ENCODE results near the gene RABGAP1L.

Gene RABGAP1L

DNA sequence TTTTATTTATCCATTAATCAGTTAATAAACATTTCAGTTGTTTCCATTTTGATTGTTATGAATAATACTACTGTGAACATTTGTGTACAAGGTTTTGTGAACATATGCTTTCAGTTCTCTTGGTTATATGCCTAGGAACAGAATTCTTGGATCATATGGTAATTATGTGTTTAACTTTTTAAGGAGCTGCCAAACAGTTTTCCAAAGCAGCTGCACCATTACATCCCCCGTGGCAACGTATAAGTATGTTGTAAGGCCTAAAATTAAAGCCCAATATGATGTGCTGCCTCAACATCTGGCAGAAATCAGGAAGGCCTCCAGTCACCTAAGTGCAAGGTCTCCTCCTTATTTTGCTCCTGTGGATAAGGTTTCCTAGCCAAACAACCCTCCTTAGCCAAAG is 604.9 kb downstream of the RABGAP1L start:
- no peak for DNase-seq (ENCODE audit: low spot score)

DNA sequence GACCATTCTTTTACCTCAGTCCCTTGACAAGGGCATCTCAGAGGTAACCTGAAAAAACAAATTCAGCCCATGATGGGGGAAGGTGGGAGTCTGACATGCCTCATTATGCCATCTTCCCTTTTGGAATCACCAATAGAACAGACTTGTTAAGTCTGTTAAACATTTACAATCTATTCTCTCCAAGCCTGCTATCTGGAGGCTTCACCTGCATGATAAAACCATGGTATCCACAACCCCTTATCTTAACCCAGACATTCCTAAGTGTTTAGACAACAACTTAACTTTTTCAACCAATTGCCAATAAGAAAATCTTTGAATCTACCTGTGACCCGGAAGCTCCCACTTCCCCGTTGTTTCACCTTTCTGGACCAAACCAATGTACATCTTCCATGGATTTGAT is 607.4 kb downstream of the RABGAP1L start:
- no peak for DNase-seq (ENCODE audit: low spot score)

- no peak for DNase-seq (ENCODE audit: low spot score)
These were observed 609.2 kb downstream of the RABGAP1L start for GRCh38 chr1:174768516-174768915.

- DNase-seq (ENCODE audit: low spot score): no peak
These were observed 609.6 kb downstream of the RABGAP1L start for GRCh38 chr1:174768949-174769348.

- peak; percentile 14 for DNase-seq (ENCODE audit: low spot score)
These were observed 610.7 kb downstream of the RABGAP1L start for GRCh38 chr1:174769961-174770549.

- no peak for DNase-seq (ENCODE audit: low spot score)
These were observed 616.3 kb downstream of the RABGAP1L start for GRCh38 chr1:174775621-174776020.

DNA sequence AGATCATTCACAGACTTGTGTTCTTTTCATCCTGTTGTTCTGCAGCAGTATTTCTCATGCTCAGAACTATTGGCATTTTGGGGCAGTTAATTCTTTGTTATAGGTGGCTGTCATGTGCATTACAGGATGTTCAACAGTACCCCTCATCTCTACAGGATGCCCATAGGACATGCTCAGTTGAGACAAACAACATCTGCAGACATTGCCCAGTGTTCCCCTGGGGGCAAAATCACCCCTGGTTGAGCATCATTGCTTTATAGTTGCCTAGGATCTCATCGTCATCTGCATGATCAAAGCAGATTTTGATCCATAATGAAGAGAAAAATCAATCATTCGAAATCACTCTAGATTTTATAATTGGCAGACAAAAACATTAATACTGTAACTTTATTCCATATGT is 617.9 kb downstream of the RABGAP1L start:
- no peak for DNase-seq (ENCODE audit: low spot score)

DNA sequence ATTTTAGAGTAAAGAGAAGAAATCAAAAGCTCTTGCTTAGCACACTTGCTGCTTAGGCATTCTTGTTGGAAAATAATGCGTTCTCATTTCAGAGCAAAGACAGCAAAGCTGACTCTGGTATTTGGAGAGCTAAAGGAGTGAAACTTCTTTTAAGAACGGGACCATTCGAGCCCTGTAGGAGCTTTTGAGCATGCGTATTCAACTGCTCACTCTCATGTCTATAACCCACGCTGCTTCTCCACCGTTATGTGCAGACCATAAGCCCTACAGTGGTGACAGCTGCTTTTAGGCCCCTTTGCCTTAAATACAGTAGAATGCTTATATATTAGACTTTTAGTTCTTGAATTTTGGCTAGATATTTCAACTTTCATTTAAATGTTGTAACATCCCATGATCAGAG is 626.2 kb downstream of the RABGAP1L start:
- no peak for DNase-seq (ENCODE audit: low spot score)

DNA sequence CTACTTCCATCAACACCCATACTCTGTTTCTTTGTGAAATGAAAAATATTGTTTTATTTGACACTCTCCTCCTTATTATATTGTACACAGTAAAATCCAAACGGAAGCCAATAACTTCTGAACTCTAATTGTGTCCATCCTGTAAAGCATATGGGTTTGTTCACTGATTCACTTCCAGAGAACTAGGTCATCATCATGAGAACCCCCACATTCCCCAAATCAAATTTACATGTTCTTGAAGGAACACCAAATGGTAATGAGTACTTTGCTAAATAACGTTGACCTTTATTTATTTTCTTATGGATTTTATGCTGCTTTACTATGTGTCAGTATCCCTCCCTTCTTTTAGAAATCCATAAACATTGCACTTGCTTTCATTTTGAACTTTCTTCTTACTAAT is 627.0 kb downstream of the RABGAP1L start:
- no peak for DNase-seq (ENCODE audit: low spot score)

DNA sequence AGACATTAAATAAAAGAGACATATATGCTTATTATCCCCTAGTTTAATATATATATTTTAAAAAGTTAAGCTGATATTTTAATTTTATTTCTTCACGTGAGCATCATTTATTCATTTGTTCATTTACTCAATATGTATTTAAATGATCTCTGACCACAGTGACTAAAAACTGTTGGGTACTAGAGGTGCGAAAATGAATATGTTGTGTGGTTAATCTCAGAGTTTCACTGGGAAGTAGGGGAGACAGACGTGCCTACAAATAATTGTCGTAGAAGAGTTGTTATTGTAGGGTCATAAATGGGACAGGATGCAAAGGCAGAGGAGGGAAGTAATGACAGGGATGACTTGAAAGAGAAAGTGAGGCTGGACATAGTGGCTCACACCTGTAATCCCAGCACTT is 627.4 kb downstream of the RABGAP1L start:
- no peak for DNase-seq (ENCODE audit: low spot score)

DNA sequence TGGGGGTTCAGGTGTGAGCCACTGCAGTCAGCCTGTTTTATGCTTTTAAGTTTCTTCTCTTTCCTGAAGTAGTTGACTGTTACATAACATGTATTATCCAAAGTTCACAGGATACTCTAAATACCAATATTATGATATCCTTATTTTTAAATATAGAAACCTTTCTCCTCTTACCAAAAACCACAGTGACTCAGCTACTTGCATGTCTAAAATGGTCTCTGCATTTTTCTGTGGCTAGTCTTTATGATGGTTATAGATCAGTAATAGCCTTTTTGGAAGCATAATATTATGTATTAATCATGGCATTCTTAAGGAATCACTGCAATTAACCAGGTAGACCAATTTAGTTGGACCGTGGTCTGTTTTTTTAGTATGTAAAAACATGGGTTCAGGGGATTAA is 629.7 kb downstream of the RABGAP1L start:
- DNase-seq (ENCODE audit: low spot score): no peak

DNA sequence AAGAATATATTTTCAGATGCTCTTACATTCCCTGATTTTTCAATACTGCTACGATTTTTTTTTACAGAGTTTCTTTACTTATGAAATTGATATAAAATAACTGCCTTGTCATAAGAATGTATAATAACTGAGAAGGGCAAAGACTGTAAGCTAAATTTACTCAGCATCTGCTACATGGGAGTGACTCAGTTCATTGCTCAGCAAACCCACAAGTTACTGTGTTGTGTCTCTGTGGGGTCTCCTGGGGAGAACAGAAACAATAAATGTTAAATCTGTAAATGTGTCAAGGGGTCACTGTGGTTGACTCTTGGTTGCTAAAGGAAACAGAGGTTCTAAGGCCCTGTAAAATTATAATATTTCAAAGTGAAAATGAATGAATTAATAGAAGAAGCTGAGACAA is 630.1 kb downstream of the RABGAP1L start:
- no peak for DNase-seq (ENCODE audit: low spot score)

DNA sequence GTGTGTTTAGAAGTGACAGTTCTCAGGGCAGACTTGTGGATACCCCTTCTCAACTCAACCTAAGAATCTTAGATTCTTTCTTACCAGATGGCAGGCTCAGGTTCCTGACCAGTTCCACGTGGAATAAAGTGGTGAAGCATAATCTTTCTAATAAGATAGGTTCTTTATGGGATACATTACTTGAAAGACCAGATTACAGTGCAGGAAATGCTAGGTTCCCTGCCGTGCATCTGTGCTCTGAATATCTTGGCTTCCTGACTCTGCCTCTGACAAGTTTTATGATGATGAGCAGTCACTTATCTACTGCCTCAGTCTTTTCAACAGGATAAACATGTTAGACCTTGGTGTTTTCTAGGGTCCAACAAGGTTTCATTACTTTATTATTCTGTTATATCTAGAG is 632.5 kb downstream of the RABGAP1L start:
- DNase-seq (ENCODE audit: low spot score): no peak

DNA sequence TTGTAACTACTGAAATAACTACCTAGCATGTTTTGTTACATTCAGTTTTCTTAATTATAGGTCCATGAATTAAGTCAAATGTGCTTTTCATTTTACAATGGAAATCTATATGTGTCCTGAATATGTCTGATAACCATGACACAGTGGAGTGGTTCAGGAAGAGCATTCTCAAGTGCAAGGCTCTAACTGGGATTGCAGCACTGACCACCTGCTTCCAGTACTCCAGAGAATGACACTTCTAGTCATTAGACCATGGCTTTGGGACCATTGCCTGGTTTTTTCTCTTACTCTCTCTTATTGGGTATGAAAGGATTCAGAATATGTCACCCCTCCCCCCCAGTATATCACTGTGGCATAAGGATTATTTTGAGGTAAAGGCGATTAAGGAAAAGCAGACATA is 635.5 kb downstream of the RABGAP1L start:
- DNase-seq (ENCODE audit: low spot score): no peak

- DNase-seq (ENCODE audit: low spot score): no peak
These were observed 636.5 kb downstream of the RABGAP1L start for GRCh38 chr1:174795806-174796205.

DNA sequence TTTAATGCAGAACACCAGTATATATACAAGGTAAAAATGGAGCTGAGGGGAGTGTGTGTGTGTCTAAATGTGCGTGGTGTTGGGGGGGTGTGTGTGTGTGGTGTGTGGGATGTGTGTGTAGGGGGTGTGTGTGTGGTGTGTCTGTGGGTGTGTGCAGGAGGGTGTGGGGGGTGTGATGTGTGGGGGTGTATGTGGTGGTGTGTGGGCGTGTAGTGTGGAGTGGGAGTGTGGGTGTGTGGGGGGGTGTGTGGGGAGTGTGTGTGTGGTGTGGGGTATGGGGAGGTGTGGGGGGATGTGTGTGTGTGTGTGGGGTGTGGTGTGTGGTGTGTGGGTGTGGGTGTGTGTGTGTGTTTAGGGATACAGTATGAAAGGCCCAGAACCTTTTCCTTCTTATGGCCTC is 638.1 kb downstream of the RABGAP1L start:
- DNase-seq (ENCODE audit: low spot score): no peak

DNA sequence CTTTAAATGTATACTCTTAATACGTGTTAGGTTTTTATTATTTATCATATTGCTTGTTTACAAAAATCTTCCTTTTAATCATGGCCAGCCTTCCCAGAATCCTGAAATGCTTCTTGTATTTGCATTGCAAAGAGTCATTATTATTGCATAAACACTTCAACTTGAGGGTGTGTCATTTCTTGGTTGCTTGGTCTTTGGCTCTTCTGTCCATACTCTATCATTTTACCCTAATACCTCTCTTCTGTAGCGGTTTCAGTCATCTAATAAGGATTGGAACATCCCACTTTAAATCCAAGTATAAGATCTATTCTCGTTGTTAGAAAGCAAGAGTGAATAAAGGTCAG is 639.8 kb downstream of the RABGAP1L start:
- no peak for DNase-seq (ENCODE audit: low spot score)

DNA sequence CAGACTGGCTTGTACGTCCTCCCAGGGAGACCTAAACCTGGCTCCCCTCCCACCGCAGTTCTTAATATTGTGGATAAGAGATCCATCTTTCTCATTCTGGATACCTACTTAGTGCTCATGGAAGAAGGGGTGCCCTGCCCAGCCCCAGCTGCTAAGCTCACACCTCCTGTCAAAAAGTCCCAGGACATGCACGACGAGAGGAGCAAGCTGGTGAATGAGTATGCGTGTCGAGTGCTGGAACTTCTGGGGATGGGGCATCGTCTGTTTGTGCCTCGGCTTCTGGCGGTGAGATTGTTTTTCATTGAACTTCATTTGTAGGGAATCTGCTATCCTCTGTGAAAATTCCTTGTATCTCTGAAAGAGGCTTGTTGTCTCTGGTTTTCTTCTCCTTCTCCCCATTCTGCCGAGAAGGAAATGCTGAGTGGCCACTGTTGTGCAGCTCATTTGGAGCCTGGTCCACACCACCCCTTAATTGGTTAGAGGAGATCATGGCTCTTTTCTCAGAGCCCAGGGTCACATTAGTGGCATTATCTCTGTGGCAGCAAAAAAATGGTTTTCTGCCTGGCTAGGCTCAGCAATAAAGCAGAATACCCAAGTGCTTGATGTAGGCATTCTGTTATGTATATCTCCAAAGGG is 641.0 kb downstream of the RABGAP1L start:
- no peak for DNase-seq (ENCODE audit: low spot score)

DNA sequence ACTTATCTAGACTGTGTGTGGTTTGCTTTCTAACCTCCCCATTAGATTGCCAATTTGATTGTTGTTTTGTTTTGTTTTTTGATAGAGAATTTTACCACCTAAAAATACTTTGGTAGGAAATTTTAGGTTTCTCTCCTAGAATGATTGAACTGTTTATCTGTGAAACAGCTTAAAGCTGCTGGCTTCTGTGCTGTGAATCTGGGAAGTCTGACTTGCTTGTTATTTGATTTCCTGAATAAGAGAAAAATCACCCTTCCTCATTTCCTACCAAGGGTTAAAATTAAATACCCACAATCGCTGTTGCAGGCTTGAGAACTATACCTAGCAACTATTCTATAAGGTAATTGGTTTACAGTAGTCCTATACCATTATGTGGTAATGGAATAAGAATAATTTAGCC is 641.6 kb downstream of the RABGAP1L start:
- no peak for DNase-seq (ENCODE audit: low spot score)

- DNase-seq (ENCODE audit: low spot score): no peak
These were observed 650.5 kb downstream of the RABGAP1L start for GRCh38 chr1:174809755-174810280.

DNA sequence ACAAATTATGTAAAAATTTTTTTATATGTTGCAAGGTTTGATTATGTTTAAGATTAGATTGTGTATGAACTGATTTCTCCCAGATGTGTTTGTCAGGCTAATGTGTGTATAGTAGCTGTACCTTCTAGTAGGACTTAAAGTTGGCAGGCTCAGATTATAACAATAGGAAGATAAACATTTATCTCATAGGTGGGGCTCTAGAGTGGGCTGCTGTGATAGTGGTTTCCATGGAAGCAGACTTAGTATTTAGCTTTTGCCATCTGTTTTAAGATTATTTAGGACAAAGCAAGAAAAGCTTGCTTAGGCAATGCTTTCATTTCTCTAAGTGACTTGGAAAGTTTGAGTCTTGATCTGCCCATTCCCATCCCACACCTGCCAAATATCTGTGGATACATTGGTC is 652.7 kb downstream of the RABGAP1L start:
- DNase-seq (ENCODE audit: low spot score): no peak

DNA sequence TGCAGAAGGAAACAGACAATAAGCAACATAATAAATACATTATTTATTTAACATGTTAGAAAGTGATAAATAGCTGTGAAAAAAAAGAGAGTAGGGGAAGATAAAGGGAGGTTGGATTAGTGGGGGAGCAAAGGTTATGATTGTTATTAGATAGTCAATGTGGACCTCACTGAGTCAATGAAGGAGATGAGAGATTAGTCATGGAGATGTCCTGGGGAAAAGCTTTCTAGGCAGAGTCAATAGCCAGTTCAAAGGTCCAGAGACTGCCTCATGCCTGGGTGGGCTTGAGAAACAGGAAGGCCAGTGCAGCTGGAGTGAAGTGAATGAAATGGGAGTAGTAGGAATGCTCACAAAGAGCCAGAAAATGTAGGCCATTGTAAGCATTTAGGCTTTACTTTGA is 653.3 kb downstream of the RABGAP1L start:
- no peak for DNase-seq (ENCODE audit: low spot score)

DNA sequence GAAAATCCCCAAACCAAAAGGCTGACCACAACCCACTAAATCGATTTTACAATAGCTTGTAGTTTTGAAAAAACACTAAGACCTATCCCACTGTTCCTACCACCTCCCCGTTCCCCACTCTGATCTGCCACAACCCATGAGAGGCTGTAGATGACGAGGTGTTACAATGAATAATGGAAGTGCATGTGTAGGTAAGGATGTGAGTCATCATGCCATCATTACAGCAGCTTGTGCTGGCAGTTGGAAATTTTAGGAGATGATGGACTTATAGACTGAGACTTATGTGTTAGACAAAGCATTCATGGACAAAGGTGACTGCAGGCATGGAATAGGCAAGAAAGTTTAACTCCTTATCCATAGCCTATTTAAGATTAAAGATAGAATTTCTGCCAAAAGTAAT is 655.7 kb downstream of the RABGAP1L start:
- DNase-seq (ENCODE audit: low spot score): no peak

- DNase-seq (ENCODE audit: low spot score): peak; percentile 44
These were observed 656.2 kb downstream of the RABGAP1L start for GRCh38 chr1:174815474-174815908.

All from germinal center (tissue), 1 donor.